Stimulated activated CD8-positive, alpha-beta memory T cell treated with anti-CD3 and anti-CD28 coated beads, Interleukin-7, amount 100 ng/mL, for 1 hour (primary cell): ENCODE measurements around the gene ORAI2.
"Not testable (repeated sequence)": the region's sequence is repeated elsewhere in the genome, so short reads cannot be mapped to it uniquely, and the experiment has no call there.

Experiments
- DNase-seq, 2 donors: peaks; one replicate each; pipeline ENCODE4 v3.0.0-alpha.2; 2020; ENCODE audit warnings: low read depth in 2 of 2

Gene ORAI2

GRCh38 chr7:102498321-102498720 lies 64.9 kb downstream of the ORAI2 start:
- DNase-seq = not testable (repeated sequence)

- not testable (repeated sequence) for DNase-seq
Measured at GRCh38 chr7:102503141-102503540, 69.8 kb downstream of the ORAI2 start.

DNA sequence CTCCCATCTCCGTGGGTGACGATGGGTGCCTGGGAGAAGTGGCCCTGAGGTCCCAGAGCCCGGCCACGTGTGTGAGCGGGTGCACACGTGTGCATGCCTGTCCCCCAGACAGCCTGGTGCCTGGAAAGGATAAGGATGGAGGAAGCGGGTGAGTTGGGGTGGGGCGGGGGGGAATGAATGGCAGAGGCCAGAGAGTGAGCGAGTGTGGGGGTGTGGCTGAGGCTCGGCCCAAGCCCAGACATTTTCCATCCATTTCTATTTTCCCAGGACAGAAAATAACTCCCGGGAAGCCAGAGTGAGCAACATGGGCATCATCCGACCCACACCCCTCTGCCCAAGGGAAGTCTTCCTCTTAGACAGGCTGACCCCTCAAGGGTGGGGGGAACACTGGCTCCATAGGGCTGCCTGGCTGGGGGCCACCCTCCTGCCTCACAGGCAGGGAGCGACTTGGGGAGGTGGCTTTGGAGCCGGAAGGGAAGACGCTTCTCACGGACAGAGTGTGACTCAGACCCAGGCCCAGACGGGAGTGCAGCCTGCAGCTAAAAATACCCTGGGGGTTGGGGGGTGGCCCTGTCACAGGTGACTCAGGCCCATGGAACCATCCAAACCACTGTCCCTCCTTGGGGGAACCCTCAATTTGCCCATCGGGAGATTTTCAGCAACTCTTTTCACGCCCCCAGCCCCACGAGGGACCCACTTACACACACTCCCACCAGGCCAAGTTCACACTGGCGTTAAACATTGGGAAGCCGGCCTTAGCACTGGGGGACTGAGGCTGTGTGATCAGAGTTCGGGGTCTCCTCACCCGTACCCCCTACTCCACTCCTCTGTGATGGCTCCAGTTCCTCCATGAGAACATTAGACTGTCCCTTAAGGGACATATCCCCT lies 72.2 kb downstream of the ORAI2 start:
- DNase-seq = not testable (repeated sequence)
